ACHN (cell line): ENCODE data around the gene PRUNE2.

Experiments used
- DNase-seq: peaks from one replicate; pipeline ENCODE4 v3.0.0-alpha.2; 2015
- in situ Hi-C: cut with HindIII; loops from 2 replicates; pipeline ENCODE4 v1.10.0; 2017; ENCODE audit warnings: low sequenced_read_pairs, low pct_ligation_motif_present, low pct_unique_long_range_greater_than_20kb

The PRUNE2 gene

DNA sequence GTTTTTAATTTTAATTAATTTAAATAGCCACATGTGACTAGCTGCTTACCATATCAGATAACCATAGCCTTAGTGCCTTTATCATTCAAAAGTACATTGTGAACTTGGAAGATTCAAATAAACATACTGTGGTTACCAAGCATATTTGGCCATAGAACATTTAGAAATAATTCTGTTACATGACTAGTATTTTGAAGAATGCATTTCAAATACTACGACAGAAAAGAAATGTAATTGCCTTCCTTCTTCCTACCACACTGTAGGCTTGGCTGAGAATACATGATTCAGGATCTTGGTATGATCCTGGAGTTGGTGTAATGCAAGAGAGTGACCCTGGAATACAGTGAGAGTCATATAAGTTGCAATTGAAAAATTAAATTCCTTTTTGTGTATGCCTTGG, 251.3 kb downstream of the PRUNE2 start:
- in situ Hi-C loops = no loop called here
- peak; percentile 72 for DNase-seq

DNA sequence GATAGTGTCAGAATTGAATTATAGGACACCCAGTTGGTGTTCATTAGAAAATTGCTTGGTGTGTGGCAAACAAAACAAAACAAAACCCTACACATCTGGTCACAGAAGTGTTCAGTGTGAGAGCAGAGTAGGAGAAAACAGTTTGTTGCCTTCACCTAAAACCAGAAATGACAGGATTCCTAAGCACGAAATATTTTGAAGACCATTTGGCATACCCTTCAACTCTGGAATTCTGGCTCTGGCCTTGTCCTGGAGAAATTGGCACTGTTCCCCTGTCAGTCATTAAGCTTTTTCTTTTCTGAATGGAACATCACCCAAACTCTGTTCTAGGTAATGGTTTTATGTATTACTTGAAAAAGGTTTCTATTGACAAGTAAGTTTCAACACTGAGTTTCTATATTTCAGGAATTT, 251.9 kb downstream of the PRUNE2 start:
- in situ Hi-C loops = no loop called here
- DNase-seq = no peak

DNA sequence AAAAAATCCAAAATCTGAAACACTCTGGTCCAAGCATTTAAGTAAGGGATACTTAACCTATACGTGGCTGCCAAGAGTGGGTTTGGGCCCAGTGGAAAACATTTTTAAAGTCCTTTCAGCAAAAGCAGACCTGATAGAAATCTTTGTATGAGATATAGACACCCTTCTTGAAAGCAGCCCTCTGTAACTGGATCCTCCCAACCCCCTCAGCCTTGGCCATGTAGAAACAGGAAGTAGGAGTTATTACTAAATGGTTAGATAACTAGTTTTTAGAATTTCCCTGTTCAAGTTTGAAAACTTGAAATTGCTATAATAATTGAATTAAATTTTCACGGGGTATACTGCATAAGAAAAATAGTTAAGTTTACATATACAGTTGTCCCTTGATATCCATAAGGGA, 253.0 kb downstream of the PRUNE2 start:
- no peak for DNase-seq
- in situ Hi-C loops = no loop called here

DNA sequence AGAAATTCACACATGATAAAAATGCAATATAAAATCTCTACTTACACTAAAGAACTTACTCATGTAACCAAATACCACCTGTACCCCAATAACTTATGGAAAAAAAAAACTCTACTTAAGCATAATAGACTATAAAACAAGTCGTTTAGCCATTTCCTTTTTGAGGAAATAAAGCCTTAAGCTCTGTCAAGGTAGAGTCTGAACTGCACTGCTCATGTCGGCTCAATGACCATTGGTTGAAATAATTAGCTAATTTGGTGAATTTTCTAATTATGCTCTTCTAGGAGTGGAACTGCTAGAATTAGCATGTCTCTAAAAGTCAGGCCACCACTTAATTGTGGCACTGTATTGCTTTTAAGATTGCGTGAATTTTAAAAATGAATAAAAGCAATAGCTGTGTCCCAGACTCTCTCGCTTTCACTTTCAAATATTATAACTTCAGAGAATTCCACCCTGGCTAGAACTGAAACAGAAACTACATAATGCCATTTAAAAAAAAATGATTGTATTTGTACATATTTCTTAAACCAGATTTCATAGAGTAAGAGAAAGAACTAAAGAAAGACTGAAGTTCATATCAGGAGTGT, 254.7 kb downstream of the PRUNE2 start:
- no peak for DNase-seq
- in situ Hi-C loops = no loop called here

DNA sequence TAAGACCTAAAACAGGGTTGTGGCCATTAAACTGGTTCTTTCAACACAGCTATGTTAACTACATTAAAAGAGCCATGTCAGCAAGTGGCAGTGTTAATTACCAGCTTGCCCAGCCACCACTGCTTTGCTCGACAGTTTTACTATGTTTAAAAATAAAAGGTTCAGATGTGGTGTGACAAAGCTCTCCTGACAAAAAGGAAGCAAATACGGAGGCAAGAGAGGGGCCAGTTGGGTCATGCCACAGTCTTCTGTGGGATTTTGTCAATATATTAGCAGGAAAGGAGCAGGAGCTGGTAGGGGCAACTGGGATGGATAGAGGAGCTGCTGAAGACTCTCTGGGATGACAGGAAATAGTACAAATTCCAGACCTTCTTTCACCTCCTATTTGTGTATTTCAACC, 255.2 kb downstream of the PRUNE2 start:
- in situ Hi-C loops = no loop called here

DNA sequence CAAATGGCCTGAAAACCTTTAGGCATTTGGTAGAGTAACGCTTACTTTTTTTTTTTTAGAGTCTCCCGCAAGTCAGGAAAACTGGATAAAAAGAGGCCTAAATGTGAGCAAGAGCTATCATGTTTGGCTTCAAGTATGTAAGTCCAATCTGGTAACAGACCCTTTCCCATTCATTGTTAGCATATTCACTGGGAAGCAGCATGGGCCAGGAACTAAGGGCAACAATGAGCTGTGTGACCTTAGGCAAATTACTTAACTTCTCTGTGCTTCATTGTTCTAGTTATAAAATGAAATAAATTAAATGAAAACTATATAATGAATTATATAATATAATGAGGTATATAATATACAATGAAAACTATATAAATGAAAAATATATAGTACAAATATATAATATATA, 256.0 kb downstream of the PRUNE2 start:
- in situ Hi-C loops = no loop called here
- DNase-seq = no peak

More for the DNA sequence above, 255.2 kb downstream of the PRUNE2 start:
- no peak for DNase-seq

DNA sequence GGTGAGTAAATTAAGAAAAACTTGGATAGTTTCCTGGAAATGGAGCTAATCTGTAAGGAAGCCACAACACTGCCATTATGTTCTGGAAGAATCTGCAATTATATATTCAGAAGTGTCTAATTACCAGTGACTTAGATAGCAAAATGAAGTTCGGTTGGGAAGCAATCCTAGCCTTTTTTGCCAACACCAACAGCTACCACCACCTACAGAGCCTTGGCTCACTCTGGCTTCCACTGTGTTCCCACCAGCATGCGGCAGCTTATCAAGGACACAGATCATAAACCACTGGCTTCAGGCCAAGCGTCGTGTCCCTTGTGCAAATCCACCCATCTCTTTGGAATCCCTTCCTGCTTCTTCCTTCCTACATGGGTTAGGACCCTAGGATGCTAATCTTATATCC, 259.7 kb downstream of the PRUNE2 start:
- in situ Hi-C loops = no loop called here
- DNase-seq = no peak

DNA sequence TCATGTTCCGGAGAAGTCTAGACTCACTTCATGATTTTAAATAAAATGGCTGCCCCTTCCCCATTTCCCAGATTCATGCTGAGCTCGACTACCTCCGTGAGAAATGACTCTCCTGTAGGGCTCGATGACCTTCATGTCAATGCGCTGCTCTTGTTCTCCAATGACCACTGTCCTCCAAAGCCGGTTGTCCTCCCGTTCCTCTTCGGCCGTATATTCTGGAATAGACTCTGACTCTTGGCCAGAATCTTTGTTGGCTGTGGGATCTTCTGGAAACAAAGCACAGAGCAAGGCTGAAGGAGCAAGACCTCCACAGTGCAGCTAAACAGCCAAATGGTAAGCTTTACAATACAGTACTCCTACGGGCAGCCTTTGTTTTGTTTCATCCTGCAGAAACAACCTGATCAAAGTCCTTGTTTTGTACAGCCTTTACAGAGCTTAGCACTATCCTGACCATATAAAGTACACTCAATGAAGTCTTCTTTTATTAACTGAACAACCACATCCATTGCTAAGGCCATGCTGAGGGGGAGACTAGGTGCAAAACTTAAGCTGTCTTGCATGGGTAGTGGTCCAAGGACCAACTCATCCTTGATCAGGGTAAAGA, 261.2 kb downstream of the PRUNE2 start:
- in situ Hi-C loops = no loop called here
- DNase-seq = no peak

DNA sequence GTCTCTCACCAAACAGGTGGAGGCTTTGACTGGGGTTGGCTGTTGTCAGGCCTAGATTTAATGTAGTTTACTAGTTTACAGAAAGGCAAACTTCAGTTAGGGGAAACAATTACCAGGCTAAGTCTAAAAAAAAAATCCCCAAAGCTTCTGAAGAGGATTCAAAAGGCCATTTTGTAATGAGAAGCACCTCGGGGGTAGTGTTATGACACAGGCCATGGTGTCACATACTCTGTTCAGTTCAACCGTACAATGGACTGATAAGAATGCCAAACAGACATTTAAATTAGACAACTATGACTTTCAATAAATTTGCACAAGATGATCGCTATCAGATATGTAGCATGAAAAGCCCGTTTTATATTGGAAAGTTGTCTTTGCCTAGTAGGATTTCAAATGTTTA, 261.7 kb downstream of the PRUNE2 start:
- DNase-seq = no peak
- in situ Hi-C loops = no loop called here

DNA sequence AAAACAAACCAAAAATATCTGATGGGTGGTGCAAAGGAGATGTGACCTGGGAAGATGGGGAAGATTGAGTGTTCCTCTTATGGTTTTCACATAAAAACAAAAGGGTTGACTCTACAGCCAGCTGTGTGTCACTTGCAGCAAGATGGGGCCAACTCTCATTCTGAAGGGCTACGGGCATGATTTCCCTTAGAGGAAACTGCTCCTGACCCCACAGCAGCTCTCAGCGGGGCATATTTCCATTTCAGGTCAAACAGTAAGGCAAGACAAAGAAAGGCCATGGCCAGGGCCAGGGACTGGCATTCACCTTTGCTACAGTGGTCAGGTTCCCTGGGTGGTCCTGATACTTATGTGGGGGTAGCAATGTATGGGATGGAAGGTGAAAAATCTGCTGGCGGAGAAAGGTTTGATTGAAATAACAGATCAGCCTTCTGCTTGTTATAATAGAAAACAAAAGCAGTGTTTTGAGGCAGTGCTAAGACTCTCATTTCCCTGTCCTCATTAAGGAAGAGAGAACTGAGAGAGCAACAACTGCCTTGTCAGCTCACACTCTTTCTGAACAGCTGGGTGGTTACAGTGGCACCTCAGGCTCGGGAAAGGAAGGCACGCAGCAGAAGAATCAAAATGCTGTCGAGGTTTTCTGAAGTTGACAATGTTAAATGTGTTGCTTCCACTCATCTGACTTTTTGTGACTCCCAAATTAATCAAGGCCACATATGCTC, 262.4 kb downstream of the PRUNE2 start:
- in situ Hi-C loops = no loop called here
- DNase-seq = no peak

DNA sequence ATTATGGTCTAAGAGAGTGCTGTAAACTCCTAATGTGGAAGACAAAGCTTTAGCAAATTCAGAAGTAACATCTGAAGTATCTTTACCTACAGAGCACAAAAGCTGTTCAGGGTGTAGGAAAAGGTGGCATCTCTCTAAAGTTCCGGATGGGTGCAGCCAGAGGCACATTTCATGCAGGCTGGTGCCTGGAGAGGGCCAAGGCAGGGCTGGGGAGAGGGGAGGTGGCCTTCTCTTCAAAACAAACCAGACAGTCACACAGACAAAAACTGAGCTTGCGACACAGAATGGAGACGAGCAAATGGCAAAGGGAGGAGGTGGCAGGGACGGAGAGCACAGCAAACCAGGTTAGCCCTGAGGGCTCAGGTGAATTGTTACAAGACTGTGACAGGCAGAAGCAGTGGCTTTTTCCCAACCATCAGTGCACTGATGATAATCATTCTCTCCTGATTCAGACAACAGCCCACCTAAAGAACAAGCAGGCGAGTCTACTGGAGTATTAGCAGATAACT, 263.2 kb downstream of the PRUNE2 start:
- DNase-seq = no peak
- in situ Hi-C loops = no loop called here

DNA sequence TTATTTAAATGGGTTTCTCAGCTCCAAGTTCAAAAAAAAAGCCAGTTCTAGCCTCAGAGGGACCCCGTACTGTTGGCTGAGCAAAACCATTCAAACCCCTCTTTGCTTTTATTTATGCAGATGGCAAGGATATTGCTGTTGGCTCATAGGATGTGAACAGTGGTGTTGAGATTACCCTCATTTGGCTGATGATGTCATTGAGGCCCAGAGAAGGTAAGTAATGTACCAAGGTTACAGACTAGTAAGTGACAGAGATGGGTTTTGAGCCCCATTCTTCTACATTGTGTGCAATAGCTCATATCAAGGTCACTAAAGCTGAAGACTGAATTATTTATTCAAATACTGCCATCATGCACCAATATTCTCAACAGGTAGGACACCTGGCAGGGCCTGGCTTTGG, 263.8 kb downstream of the PRUNE2 start:
- in situ Hi-C loops = no loop called here
- DNase-seq = no peak

DNA sequence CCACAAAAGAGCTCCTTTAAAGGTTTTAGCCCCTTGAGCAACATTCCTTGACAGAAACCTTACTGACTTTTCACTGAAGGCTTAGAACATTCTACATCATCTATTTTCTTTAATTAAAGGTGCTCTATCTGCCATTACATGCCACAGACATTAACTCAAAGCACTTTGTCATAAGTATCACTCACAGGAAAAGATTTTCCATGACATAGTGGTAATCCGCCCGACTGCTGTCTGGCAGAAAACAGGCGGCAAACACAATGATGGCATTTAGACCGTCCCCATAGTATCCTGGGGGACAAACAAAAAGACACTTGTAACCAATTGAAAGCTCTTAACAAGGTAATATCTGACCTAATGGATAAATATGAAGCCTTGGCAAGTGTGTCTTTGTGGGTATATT, 267.9 kb downstream of the PRUNE2 start:
- in situ Hi-C loops = no loop called here
- DNase-seq = no peak

DNA sequence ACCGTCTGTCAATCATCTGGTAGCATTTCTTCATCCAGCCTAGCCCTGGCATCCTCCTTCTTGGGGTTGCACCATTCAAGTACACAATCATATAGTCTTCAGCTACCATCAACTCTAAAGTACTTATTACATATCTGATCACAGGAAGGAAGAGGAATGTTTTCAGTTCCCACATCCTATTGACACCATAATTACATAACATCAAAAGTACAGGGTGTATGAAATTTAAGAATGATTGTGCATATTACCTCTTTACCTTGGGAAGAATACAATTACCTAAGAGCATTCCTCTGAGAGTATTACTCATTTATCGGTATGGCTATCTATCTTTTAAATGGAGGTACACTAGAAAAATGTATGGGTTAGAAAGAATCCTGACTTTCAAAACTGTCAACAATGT, 268.5 kb downstream of the PRUNE2 start:
- no peak for DNase-seq
- in situ Hi-C loops = no loop called here

DNA sequence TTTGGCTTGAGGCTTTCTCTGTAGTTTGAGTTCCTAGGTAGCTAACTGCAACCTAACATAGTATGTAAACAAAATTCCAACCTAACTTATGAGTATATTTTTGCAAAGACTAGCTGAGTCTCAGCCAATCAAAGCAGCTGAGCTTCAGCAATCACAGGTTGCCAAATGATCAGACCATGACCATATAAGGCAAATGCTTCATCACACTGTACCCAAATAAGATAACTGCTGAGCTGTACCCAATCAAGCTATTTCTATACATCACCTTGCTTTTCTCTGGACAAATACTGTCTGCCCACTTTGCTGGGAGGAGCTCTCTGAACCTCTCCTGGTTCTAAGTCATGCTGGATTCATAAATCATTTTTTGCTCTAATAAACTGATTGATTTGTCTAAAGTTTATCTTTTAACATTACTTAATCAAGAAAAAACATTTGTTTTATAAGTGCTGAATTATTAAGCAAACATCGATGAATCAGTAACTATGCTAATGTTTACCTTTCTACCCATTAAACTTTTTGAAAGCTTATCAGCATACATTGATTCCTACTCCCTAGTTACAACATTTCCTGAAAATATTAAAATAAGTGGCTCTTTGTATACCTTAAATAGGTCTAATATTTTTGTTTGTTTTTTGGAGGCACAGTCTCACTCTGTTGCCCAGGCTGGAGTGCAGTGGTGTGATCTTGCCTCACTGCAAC, 271.4 kb downstream of the PRUNE2 start:
- in situ Hi-C loops = no loop called here
- DNase-seq = no peak

DNA sequence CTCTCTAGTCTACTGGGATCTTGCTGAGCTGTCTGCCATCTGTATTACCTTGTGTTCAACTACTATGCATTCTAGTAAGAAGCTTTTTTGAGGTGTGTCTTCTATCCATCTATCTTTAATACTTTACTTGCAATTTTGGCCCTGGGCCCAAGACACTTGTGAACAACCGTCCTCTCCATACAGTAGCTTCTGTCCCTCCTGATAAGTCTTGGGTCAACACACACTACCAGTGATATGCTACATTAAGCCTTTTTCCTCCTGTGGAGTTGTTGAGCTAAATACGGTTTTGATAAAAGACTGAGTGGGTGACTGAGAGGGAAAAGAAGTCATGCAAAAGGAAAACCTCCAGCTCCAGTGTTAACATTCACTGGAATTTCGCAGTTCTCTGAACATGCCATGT, 275.0 kb downstream of the PRUNE2 start:
- in situ Hi-C loops = no loop called here
- no peak for DNase-seq

DNA sequence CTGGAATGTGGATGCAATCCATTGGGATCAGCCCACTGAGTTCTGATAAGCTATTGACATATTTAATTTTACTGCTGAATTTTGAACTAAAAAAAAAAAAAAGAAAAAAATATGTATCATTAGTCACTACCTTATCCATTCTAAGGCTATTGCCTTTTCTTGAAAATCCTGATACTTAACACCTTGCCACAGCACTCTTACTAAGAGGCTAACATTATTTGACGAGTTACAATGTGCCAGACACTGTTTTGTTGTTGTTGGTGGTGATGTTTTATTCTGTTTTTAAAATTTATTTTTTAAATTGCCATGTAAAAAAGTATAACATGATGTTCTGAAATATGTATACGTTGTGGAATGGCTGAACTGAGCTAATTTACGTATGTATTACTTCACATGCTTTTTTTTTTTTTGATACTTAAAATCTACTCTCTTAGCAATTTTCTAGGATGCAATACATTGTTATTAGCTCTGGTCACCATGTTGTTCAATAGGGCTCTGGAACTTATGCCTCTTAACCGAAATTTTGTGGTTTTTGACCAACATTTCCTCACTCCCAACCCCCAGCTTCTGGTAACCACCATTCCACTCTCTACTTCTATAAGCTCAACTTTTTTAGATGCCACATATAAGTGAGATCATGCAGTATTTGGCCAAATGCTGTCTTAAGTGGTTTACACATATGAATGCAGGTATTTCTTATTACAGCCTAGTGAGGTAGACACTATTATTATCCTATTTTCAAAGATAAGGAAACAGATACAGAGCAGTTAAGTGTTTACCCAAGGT, 276.5 kb downstream of the PRUNE2 start:
- no peak for DNase-seq
- in situ Hi-C loops = no loop called here

DNA sequence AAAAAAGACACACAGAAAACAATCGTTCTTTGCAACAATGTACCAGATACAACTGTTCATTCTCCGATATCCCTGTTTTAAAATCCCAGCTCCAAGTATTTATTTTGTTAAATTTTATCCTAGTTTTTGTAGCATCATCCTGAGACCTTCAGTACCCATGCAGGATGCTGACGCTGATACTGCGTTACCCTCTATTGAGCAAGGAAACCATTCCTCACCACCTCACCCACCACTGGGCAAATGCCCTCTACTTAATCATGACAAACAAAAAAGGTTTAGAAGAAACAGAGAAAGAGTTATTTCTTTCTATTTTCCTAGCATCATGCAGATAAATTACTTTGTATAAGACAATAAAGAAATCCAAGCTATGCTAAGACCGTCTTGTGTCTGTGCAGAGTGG, 277.8 kb downstream of the PRUNE2 start:
- DNase-seq = no peak
- in situ Hi-C loops = no loop called here

DNA sequence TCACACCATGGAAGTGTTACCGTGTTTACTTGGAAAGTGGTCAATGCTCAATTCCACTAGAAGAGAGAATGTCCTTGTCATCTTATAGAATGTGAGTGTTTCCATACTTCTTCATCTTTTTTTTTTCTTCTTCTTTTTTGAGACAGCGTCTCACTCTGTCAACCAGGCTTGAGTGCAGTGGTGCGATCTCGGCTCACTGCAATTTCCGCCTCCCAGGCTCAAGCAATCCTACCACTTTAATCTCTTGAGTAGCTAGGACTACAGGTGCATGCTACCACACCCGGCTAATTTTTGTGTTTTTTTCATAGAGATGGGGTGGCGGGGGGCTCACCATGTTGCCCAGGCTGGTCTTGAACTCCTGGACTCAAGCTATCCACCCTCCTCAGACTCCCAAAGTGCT, 278.9 kb downstream of the PRUNE2 start:
- in situ Hi-C loops = no loop called here
- no peak for DNase-seq
